Endothelial cell of umbilical vein (primary cell): Measurements from ENCODE around the gene MED27. TPM values are rescaled to one million over a fixed set of nuclear protein-coding genes. Genes with fewer than 3 reads are reported as not detected.

ENCODE experiments used
- BruUV-seq: library from RNA; stranded (reverse); fragments of 400-500 nt; replicated peaks from 2 replicates; lab custom pipeline; 2021; lab: Mats Ljungman, UMichigan
- CTCF ChIA-PET: fragments of 300-600, 350-600 bp; sonication (Branson Sonifier 250); formaldehyde crosslinking; loops from one replicate; lab custom pipeline; 2021; ENCODE audit warnings: antibody characterized with exemption, inconsistent platforms; lab: Charles Lee
- POLR2A ChIA-PET: fragments of 300-600, 350-600 bp; sonication (Branson Sonifier 250); formaldehyde crosslinking; loops from one replicate; lab custom pipeline; 2021; ENCODE audit warnings: antibody characterized with exemption, inconsistent platforms; lab: Charles Lee
- DNase-seq: peaks from one replicate; pipeline ENCODE4 v3.0.0-alpha.2; 2011; ENCODE audit warnings: low read depth, low spot score
- FAIRE-seq: peaks from 2 replicates; lab custom pipeline; 2011; peaks lifted over from hg19 to GRCh38; lab: Jason Lieb, UNC
- H2AFZ ChIP-seq: 2 replicates; pipeline ENCODE4 v1.6.0; 2012; ENCODE audit warnings: low read depth, low read length, control low read depth, inconsistent platforms
- H3K27ac ChIP-seq: 2 replicates; pipeline ENCODE4 v1.5.1; 2011; ENCODE audit warnings: low read depth, mild to moderate bottlenecking, control low read depth, low read length, moderate library complexity; ENCODE audit not compliant: insufficient read depth
- H3K27me3 ChIP-seq, 2 experiments: 2 replicates each; pipeline versions ENCODE4 v1.6.0 to v1.6.1; 2011; ENCODE audit warnings: low read length in 2 of 2, mixed read lengths in 1 of 2; ENCODE audit not compliant: control insufficient read depth in 2 of 2, insufficient read depth in 2 of 2
- H3K36me3 ChIP-seq, 2 experiments: 2 replicates in 1 of 2; 3 replicates in 1 of 2; pipeline ENCODE4 v1.5.1; 2011; ENCODE audit warnings: low read length in 2 of 2, mild to moderate bottlenecking in 1 of 2, moderate library complexity in 1 of 2; ENCODE audit not compliant: control insufficient read depth in 2 of 2, insufficient read depth in 2 of 2; ENCODE audit errors: extremely low read depth in 1 of 2
- H3K4me1 ChIP-seq: 3 replicates; pipeline ENCODE4 v1.5.1; 2011; ENCODE audit warnings: mild to moderate bottlenecking, low read length; ENCODE audit not compliant: control insufficient read depth, insufficient read depth; ENCODE audit errors: extremely low read depth
- H3K4me2 ChIP-seq: 2 replicates; pipeline ENCODE4 v1.6.1; 2011; ENCODE audit warnings: low read length, control low read depth, mixed read lengths; ENCODE audit not compliant: insufficient read depth
- H3K4me3 ChIP-seq, 3 experiments: fragments of 200-600 bp in 1 of 3; sonication (generic), shearing (Covaris generic) in 1 of 3; replicated peaks in 1 of 3; 2 replicates each; pipeline ENCODE4 v1.5.1; 2011 to 2016; ENCODE audit warnings: control low read depth in 3 of 3, low read length in 3 of 3, mild to moderate bottlenecking in 2 of 3, inconsistent platforms in 1 of 3, low read depth in 1 of 3, moderate library complexity in 1 of 3; ENCODE audit not compliant: insufficient read depth in 1 of 3
- H3K79me2 ChIP-seq: 2 replicates; pipeline ENCODE4 v1.6.0; 2012; ENCODE audit warnings: low read length, inconsistent platforms; ENCODE audit not compliant: control insufficient read depth, insufficient read depth
- H3K9ac ChIP-seq: replicated peaks from 2 replicates; pipeline ENCODE3; 2011; ENCODE audit warnings: low read length, control low read depth; ENCODE audit not compliant: insufficient read depth; ENCODE audit errors: extremely low read depth
- H3K9me1 ChIP-seq: replicated peaks from 3 replicates; pipeline ENCODE4 v1.6.0; 2011; ENCODE audit warnings: mild to moderate bottlenecking, low read length; ENCODE audit not compliant: control insufficient read depth, insufficient read depth; ENCODE audit errors: extremely low read depth
- H3K9me3 ChIP-seq: replicated peaks from 2 replicates; pipeline ENCODE4 v1.5.1; 2012; ENCODE audit warnings: low read length, inconsistent platforms; ENCODE audit not compliant: control insufficient read depth, insufficient read depth
- H4K20me1 ChIP-seq: replicated peaks from 2 replicates; pipeline ENCODE3; 2011; ENCODE audit warnings: mild to moderate bottlenecking, low read length; ENCODE audit not compliant: control insufficient read depth, insufficient read depth; ENCODE audit errors: extremely low read depth
- EZH2 ChIP-seq: IDR thresholded peaks from 2 replicates; pipeline ENCODE4 v1.6.1; 2012; ENCODE audit warnings: borderline replicate concordance, low read depth, mild to moderate bottlenecking, moderate library complexity, low read length, inconsistent platforms; ENCODE audit not compliant: severe bottlenecking
- FOS ChIP-seq: IDR thresholded peaks from 2 replicates; pipeline ENCODE4 v1.6.1; 2011; ENCODE audit warnings: mild to moderate bottlenecking, low read length, moderate library complexity, borderline replicate concordance; ENCODE audit not compliant: insufficient read depth
- GATA2 ChIP-seq: IDR thresholded peaks from 2 replicates; pipeline ENCODE4 v1.7.0; 2011; ENCODE audit warnings: low read depth, mild to moderate bottlenecking, moderate library complexity, mixed read lengths, low read length; ENCODE audit not compliant: insufficient read length, insufficient read depth
- JUN ChIP-seq: IDR thresholded peaks from 2 replicates; pipeline ENCODE4 v1.6.1; 2011; ENCODE audit warnings: borderline replicate concordance, low read depth; ENCODE audit not compliant: insufficient read length, insufficient read depth
- MYC ChIP-seq: IDR thresholded peaks from one replicate; pipeline ENCODE4 v1.6.1; 2011; ENCODE audit warnings: mild to moderate bottlenecking, low read depth, low read length
- POLR2A ChIP-seq: IDR thresholded peaks from 2 replicates; pipeline ENCODE4 v1.6.1; 2012; ENCODE audit warnings: low read depth, mild to moderate bottlenecking, control low read depth, low read length
- POLR2AphosphoS5 ChIP-seq: IDR thresholded peaks from 2 replicates; pipeline ENCODE4 v1.6.1; 2012; ENCODE audit warnings: low read depth, mild to moderate bottlenecking, control low read depth, low read length, moderate library complexity; ENCODE audit not compliant: insufficient read depth
- dilution Hi-C: fragments of 300-500 bp; cut with MboI; formaldehyde crosslinking; loops from one replicate; pipeline ENCODE4 v1.15.0; 2019; ENCODE audit warnings: low sequenced_read_pairs; ENCODE audit not compliant: extremely low pct_ligation_motif_present
- intact Hi-C: fragments of 100-400 bp; cut with micrococcal nuclease; formaldehyde crosslinking; loops from one replicate; pipeline ENCODE4 v1.10.0; 2022
- polyA plus RNA-seq, 4 experiments: library from polyadenylated mRNA; depleted of rRNA in 3 of 4; stranded (reverse) in 3 of 4; unstranded in 1 of 4; fragments of >200 nt; gene quantifications; 2 replicates each; pipeline versions ENCODE4 v1.2.1 to v1.2.3, GENCODE V29; 2011 to 2012; ENCODE audit warnings: missing spikeins in 1 of 4
- total RNA-seq: library from RNA; stranded (reverse); gene quantifications from 2 replicates; pipeline ENCODE4 v1.2.3, GENCODE V29; 2021
- TF ChIP-seq, protein P1 (sequence below), 2 donors: IDR thresholded peaks; 1 replicate in 1 of 2; 2 replicates in 1 of 2; pipeline ENCODE4 v1.5.1; 2011; ENCODE audit warnings: low read length in 2 of 2, mild to moderate bottlenecking in 2 of 2, moderate library complexity in 2 of 2, control low read depth in 1 of 2, inconsistent platforms in 1 of 2, low read depth in 1 of 2; ENCODE audit not compliant: insufficient read depth in 1 of 2; ENCODE audit errors: extremely low read depth in 1 of 2
- TF ChIP-seq, protein P2 (sequence below): IDR thresholded peaks from 2 replicates; pipeline ENCODE4 v1.6.1; 2011; ENCODE audit not compliant: insufficient read depth, insufficient read length

MED27 gene
- total and polyA plus RNA-seq, 2 donors (not counting 3 experiments of a cell fraction or from before 2014, with no cell fraction given), result 27.9 to 47.8 TPM

GRCh38 chr9:131869348-131869747, 210.3 kb downstream of the MED27 start:
- intact Hi-C loops (no loop called here), dilution Hi-C loops (no loop called here)
- Histone ChIP-seq H3K79me2 (no peaks in the 10 kb centered on the region), H3K27me3 (no peaks in the 10 kb centered on the region), H3K36me3 (no peaks in the 10 kb centered on the region), H2AFZ (no peak overlapping the region), H3K9me3 (no peaks in the 10 kb centered on the region), H3K27ac (no peak overlapping the region), H3K4me1 (no peaks in the 10 kb centered on the region), H4K20me1 (no peaks in the 10 kb centered on the region), H3K4me2 (no peak overlapping the region), H3K9ac (no peak overlapping the region), H3K4me3 (no peak overlapping the region), H3K9me1 (no peaks in the 10 kb centered on the region)
- no peak for TF ChIP-seq FOS
- TF ChIP-seq POLR2AphosphoS5, result no peak
- TF ChIP-seq, protein P1, sequence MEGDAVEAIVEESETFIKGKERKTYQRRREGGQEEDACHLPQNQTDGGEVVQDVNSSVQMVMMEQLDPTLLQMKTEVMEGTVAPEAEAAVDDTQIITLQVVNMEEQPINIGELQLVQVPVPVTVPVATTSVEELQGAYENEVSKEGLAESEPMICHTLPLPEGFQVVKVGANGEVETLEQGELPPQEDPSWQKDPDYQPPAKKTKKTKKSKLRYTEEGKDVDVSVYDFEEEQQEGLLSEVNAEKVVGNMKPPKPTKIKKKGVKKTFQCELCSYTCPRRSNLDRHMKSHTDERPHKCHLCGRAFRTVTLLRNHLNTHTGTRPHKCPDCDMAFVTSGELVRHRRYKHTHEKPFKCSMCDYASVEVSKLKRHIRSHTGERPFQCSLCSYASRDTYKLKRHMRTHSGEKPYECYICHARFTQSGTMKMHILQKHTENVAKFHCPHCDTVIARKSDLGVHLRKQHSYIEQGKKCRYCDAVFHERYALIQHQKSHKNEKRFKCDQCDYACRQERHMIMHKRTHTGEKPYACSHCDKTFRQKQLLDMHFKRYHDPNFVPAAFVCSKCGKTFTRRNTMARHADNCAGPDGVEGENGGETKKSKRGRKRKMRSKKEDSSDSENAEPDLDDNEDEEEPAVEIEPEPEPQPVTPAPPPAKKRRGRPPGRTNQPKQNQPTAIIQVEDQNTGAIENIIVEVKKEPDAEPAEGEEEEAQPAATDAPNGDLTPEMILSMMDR (IDR thresholded peaks at IDR 0.05; ENCODE audit: extremely low read depth in 1 of 2, insufficient read depth in 1 of 2, low read depth in 1 of 2, low read length in 2 of 2), result no peak
- no peak for TF ChIP-seq EZH2
- TF ChIP-seq JUN, result no peak
- TF ChIP-seq, protein P2, sequence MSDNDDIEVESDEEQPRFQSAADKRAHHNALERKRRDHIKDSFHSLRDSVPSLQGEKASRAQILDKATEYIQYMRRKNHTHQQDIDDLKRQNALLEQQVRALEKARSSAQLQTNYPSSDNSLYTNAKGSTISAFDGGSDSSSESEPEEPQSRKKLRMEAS, result no peak
- no peak for TF ChIP-seq POLR2A
- TF ChIP-seq MYC, result no peak
- no peak for TF ChIP-seq GATA2
- ChIA-PET CTCF (interaction anchor here (0.9 kb wide), 1 partner anchor 9 kb away, joined by 3 read pairs; no protein-coding TSS in a partner anchor), POLR2A (no interaction called here)
- FAIRE-seq, result no peak
- BruUV-seq, result no TSS peak
- no peak for DNase-seq
